Body of pancreas (tissue), 4 donors: ENCODE results near the gene MGRN1.

ENCODE experiments used
- POLR2A ChIP-seq, 3 donors: fragments of 450-650 bp; IDR thresholded peaks; one replicate each; pipeline ENCODE4 v1.6.1; 2016; ENCODE audit warnings: antibody characterized with exemption in 3 of 3, mild to moderate bottlenecking in 2 of 3
- TF ChIP-seq, protein P1 (sequence below), 7 experiments: fragments of 450-650 bp in 4 of 7; fragments of 200-600 bp in 3 of 7; sonication (generic) in 3 of 7; IDR thresholded peaks; one replicate each; pipeline ENCODE4 v1.5.1; 2016 to 2019; ENCODE audit warnings: antibody characterized with exemption in 7 of 7

DNA sequence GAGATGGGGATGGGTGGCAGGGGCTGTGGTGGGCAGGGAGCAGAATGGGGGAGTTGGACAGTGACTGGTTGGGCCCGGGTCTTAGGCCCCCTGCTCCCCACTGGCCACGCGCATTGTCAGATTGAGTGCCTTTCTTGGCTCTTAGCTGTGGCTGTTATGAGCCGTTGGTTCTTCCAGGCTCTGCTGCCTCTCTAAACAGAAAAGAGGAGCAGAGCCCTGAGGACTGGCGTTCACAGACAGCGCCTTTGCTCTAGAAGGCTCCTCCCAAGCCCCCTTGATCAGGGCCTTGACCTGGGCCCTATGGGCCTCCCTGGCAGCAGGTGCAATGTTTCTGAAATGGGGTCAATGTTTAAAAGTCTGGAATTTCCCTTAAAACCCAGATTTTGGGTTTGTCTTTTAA lies 54.0 kb downstream of the MGRN1 start:
- TF ChIP-seq, protein P1, sequence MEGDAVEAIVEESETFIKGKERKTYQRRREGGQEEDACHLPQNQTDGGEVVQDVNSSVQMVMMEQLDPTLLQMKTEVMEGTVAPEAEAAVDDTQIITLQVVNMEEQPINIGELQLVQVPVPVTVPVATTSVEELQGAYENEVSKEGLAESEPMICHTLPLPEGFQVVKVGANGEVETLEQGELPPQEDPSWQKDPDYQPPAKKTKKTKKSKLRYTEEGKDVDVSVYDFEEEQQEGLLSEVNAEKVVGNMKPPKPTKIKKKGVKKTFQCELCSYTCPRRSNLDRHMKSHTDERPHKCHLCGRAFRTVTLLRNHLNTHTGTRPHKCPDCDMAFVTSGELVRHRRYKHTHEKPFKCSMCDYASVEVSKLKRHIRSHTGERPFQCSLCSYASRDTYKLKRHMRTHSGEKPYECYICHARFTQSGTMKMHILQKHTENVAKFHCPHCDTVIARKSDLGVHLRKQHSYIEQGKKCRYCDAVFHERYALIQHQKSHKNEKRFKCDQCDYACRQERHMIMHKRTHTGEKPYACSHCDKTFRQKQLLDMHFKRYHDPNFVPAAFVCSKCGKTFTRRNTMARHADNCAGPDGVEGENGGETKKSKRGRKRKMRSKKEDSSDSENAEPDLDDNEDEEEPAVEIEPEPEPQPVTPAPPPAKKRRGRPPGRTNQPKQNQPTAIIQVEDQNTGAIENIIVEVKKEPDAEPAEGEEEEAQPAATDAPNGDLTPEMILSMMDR (IDR thresholded peaks at IDR 0.05) = no peak
- TF ChIP-seq POLR2A (IDR thresholded peaks at IDR 0.05) = no peak
